ENCODE data around the gene NCOA7. TPM values are rescaled to one million over a fixed set of nuclear protein-coding genes. Genes with fewer than 3 reads are reported as not detected.

Gene NCOA7
- total and polyA plus RNA-seq, 11 donors: 3.8 to 23.1 (median 8.2) TPM

DNA sequence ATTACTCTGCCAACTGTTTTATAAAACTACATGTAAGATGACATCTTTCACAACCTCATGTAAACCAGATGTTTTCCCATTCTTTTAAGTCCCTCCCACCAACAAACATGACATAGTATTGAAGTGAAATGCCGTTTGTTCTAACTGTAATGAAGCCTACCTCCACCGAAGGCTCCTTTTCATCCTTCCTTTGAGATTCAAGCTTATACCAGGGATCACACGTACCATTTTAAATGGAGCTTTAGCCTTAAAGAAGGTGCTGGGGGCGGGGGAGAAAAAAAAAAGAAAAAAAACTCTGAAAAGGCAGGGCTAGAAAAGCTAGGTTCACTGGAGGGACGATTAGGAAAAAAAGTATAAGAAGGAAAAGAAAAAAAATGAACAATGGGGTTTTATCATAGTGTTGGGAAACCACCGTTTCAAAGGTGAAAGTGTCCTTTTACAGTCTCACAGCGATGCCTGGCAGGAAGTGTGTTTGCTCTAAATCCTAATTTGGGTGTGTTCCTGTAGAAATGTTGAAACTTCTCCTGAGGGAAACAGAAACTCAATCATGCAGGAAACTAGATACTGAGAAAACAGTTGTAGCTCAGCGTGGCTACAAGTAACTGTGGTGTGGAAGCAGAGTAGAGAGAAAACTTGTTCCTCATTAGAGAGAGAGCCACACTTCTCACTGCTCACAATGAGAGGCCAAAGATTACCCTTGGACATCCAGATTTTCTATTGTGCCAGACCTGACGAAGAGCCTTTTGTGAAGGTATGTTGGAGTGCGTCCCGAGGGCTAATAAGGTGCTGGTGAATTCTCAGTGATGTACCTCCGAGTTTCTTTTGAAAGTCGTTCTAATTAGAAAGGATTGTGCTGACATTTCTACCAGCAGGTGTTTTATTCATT lies 128.2 kb downstream of the NCOA7 start:
- Histone ChIP-seq H3K9me3 (no peaks in the 10 kb centered on the region), H3K27me3 (no peaks in the 10 kb centered on the region), H3K36me3 (peaks cover 0 to 73% (median 53%) of the 10 kb centered on the region in 9 donors), H3K27ac (peak overlapping the region; percentile 31 to 86 (median 66)), H3K4me1 (peaks cover 0 to 51% (median 9%) of the 10 kb centered on the region in 12 donors), H3K4me3 (peak overlapping the region in 9 of 12 donors; percentile 26 to 52 (median 37))
- ATAC-seq (peak in 3 of 4 donors; percentile 85 to 89 (median 88)), DNase-seq (peak in 2 of 5 donors; percentile 23 to 30)
- TF ChIP-seq, protein P1, sequence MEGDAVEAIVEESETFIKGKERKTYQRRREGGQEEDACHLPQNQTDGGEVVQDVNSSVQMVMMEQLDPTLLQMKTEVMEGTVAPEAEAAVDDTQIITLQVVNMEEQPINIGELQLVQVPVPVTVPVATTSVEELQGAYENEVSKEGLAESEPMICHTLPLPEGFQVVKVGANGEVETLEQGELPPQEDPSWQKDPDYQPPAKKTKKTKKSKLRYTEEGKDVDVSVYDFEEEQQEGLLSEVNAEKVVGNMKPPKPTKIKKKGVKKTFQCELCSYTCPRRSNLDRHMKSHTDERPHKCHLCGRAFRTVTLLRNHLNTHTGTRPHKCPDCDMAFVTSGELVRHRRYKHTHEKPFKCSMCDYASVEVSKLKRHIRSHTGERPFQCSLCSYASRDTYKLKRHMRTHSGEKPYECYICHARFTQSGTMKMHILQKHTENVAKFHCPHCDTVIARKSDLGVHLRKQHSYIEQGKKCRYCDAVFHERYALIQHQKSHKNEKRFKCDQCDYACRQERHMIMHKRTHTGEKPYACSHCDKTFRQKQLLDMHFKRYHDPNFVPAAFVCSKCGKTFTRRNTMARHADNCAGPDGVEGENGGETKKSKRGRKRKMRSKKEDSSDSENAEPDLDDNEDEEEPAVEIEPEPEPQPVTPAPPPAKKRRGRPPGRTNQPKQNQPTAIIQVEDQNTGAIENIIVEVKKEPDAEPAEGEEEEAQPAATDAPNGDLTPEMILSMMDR (IDR thresholded peaks at IDR 0.05): no peak
- TF ChIP-seq POLR2A (IDR thresholded peaks at IDR 0.05): no peak
- 45 to 52% (median 49%) methylated on average over 13 of the region's 13 CpGs for WGBS, 4 donors
- intact Hi-C loops (cut with DNase I): loop anchor here in 2 of 10 donors (5.0 to 10.0 kb wide), 2 partner anchors 38 to 54 kb away; partner anchors contain the start of gene HINT3 (in 1 of the 2)

GRCh38 chr6:125919618-125920017 lies 128.9 kb downstream of the NCOA7 start:
- ATAC-seq (no peak), DNase-seq (no peak)
- H3K9me3 ChIP-seq: no peaks in the 10 kb centered on the region
- TF ChIP-seq POLR2A (IDR thresholded peaks at IDR 0.05): no peak
- TF ChIP-seq, protein P1 (IDR thresholded peaks at IDR 0.05): no peak
- WGBS, 4 donors: 69 to 86% (median 80%) methylated on average over 3 of the region's 3 CpGs
- peak overlapping the region in 11 of 12 donors; percentile 36 to 86 (median 66) for H3K27ac ChIP-seq
- H3K4me3 ChIP-seq: peak overlapping the region in 9 of 12 donors; percentile 26 to 52 (median 37)
- H3K27me3 ChIP-seq: no peaks in the 10 kb centered on the region
- H3K36me3 ChIP-seq: peaks cover 0 to 76% (median 60%) of the 10 kb centered on the region in 9 donors
- intact Hi-C loops (cut with DNase I): loop anchor here in 4 of 10 donors (5.0 to 10.0 kb wide), 2 partner anchors 38 to 55 kb away; partner anchors contain the start of gene HINT3 (in 3 of the 4)
- H3K4me1 ChIP-seq: peaks cover 0 to 57% (median 9%) of the 10 kb centered on the region in 12 donors

DNA sequence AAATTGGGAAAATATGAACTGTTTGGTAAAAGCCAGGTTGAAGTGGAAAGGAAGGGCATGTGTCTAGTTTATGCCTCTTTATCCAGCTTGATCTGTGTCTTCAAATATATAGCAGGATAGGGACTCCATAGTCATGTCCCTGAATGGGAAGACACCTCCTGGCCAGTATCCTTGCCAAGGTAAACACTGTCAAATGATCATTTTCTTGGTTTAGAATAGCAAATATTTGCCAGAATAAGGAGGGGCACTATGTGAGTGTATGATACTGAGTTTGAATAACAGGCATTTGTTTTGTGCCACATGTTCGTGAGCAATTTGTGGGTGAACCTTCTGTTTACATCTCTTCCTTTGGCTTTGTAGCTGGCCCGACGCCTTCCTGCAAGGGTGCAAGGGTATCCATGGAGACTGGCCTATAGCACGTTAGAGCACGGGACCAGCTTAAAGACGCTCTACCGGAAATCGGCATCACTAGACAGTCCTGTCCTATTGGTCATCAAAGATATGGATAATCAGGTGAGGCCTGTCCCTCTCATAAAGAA lies 131.6 kb downstream of the NCOA7 start:
- no peak for DNase-seq
- H3K4me1 ChIP-seq: peaks cover 0 to 78% (median 9%) of the 10 kb centered on the region in 12 donors
- intact Hi-C loops (cut with DNase I): loop anchor here in 2 of 10 donors (5.0 kb wide), 1 partner anchor 35 kb away; the partner anchor contains the start of gene HINT3 (in 2 of the 2)
- no peaks in the 10 kb centered on the region for H3K27me3 ChIP-seq
- no peak for ATAC-seq
- H3K27ac ChIP-seq: peak overlapping the region in 1 of 12 donors; percentile 0
- no peaks in the 10 kb centered on the region for H3K9me3 ChIP-seq
- no peak overlapping the region for H3K4me3 ChIP-seq
- peaks cover 0 to 68% (median 57%) of the 10 kb centered on the region in 9 donors for H3K36me3 ChIP-seq
- TF ChIP-seq, protein P1 (IDR thresholded peaks at IDR 0.05): no peak
- TF ChIP-seq POLR2A (IDR thresholded peaks at IDR 0.05): no peak
- WGBS, 4 donors: 93 to 98% (median 97%) methylated on average over 8 of the region's 8 CpGs

Data from heart left ventricle (tissue), 16 donors.